Measurements from ENCODE around the gene PAX2.
A peak's percentile ranks its signal among the peaks of the same experiment; 100 is the strongest.

- TF ChIP-seq CTCF (IDR thresholded peaks at IDR 0.05; ENCODE audit: low read length) (no peak), EZH2 (optimal IDR thresholded peaks at IDR 0.05; ENCODE audit: low read depth, low read length) (peak; percentile 73)
Observed at GRCh38 chr10:100829097-100829870, 83.9 kb downstream of the PAX2 start.
